ENCODE results near the gene IGFBP6. TPM values are rescaled to one million over a fixed set of nuclear protein-coding genes. Genes with fewer than 3 reads are reported as not detected.
"Not testable (repeated sequence)": the region's sequence is repeated elsewhere in the genome, so short reads cannot be mapped to it uniquely, and the experiment has no call there.

Gene IGFBP6
- polyA plus RNA-seq, 1 donor from 2014 or later = not detected

- not testable (repeated sequence) for H3K9me3 ChIP-seq (ENCODE audit: low read length); H3K4me2 ChIP-seq (ENCODE audit: low read length); H4K20me1 ChIP-seq (ENCODE audit: insufficient read depth); H3K4me3 ChIP-seq (ENCODE audit: low read length); H3K27ac ChIP-seq (ENCODE audit: low read length); H3K9ac ChIP-seq (ENCODE audit: low read length); H3K36me3 ChIP-seq (ENCODE audit: insufficient read depth, low read length); H3F3A ChIP-seq (ENCODE audit: insufficient read depth, low read length, poor library complexity, severe bottlenecking); H3K79me2 ChIP-seq (replicated peaks; ENCODE audit: insufficient read depth, low read length); H2AFZ ChIP-seq (ENCODE audit: low read depth, low read length); H3K9me2 ChIP-seq (ENCODE audit: insufficient read depth, low read length)
- H3K27me3 ChIP-seq (ENCODE audit: insufficient read depth, low read depth, low read length) = peaks cover 38% of the 10 kb centered on the region
Measured at GRCh38 chr12:53094796-53095595, 2.5 kb upstream of the IGFBP6 start.

- H3K9me2 ChIP-seq (ENCODE audit: insufficient read depth, low read length); H3K9me3 ChIP-seq (ENCODE audit: low read length); H3K27ac ChIP-seq (ENCODE audit: low read length); H3K9ac ChIP-seq (ENCODE audit: low read length); H3K4me2 ChIP-seq (ENCODE audit: low read length); H4K20me1 ChIP-seq (ENCODE audit: insufficient read depth); H3K36me3 ChIP-seq (ENCODE audit: insufficient read depth, low read length); H3F3A ChIP-seq (ENCODE audit: insufficient read depth, low read length, poor library complexity, severe bottlenecking); H3K79me2 ChIP-seq (replicated peaks; ENCODE audit: insufficient read depth, low read length); H3K4me3 ChIP-seq (ENCODE audit: low read length); H2AFZ ChIP-seq (ENCODE audit: low read depth, low read length): not testable (repeated sequence)
- H3K27me3 ChIP-seq (ENCODE audit: insufficient read depth, low read depth, low read length) = peaks cover 38% of the 10 kb centered on the region
Measured at GRCh38 chr12:53095596-53095895, 1.9 kb upstream of the IGFBP6 start.

- no peaks in the 10 kb centered on the region for H3K9me2 ChIP-seq (ENCODE audit: insufficient read depth, low read length)
- no peaks in the 10 kb centered on the region for H3F3A ChIP-seq (ENCODE audit: insufficient read depth, low read length, poor library complexity, severe bottlenecking)
- peaks cover 38% of the 10 kb centered on the region for H3K27me3 ChIP-seq (ENCODE audit: insufficient read depth, low read depth, low read length)
- no peak overlapping the region for H3K27ac ChIP-seq (ENCODE audit: low read length)
- no peak overlapping the region for H2AFZ ChIP-seq (ENCODE audit: low read depth, low read length)
- no peak overlapping the region for H3K4me3 ChIP-seq (ENCODE audit: low read length)
- H3K9me3 ChIP-seq (ENCODE audit: low read length) = no peaks in the 10 kb centered on the region
- TF ChIP-seq MXI1 (conservative IDR thresholded peaks at IDR 0.05; ENCODE audit: poor library complexity, severe bottlenecking) = no peak
- no peak for TF ChIP-seq TAF1 (IDR thresholded peaks at IDR 0.05; ENCODE audit: low read depth)
- no peak for TF ChIP-seq POLR2AphosphoS5 (IDR thresholded peaks at IDR 0.05)
- TF ChIP-seq RAD21 (conservative IDR thresholded peaks at IDR 0.05) = no peak
- no peak for TF ChIP-seq EZH2 (IDR thresholded peaks at IDR 0.05; ENCODE audit: borderline replicate concordance, insufficient read depth, low read length, poor library complexity, severe bottlenecking)
- no peak for TF ChIP-seq SMC3 (conservative IDR thresholded peaks at IDR 0.05; ENCODE audit: poor library complexity)
- TF ChIP-seq REST (IDR thresholded peaks at IDR 0.05; ENCODE audit: borderline replicate concordance) = no peak
- TF ChIP-seq EP300 (conservative IDR thresholded peaks at IDR 0.05; ENCODE audit: poor library complexity, severe bottlenecking) = no peak
- no peak for TF ChIP-seq CTCF (IDR thresholded peaks at IDR 0.05; ENCODE audit: poor library complexity, severe bottlenecking)
- no peaks in the 10 kb centered on the region for H4K20me1 ChIP-seq (ENCODE audit: insufficient read depth)
- H3K4me2 ChIP-seq (ENCODE audit: low read length) = no peak overlapping the region
- no peaks in the 10 kb centered on the region for H3K36me3 ChIP-seq (ENCODE audit: insufficient read depth, low read length)
- no peak overlapping the region for H3K9ac ChIP-seq (ENCODE audit: low read length)
- no peaks in the 10 kb centered on the region for H3K79me2 ChIP-seq (replicated peaks; ENCODE audit: insufficient read depth, low read length)
Measured at GRCh38 chr12:53096089-53096741, 1.3 kb upstream of the IGFBP6 start.

All from neural cell (in vitro differentiated cells).